SK-N-SH (cell line): ENCODE results near the gene SAMD14. TPM values are rescaled to one million over a fixed set of nuclear protein-coding genes. Genes with fewer than 3 reads are reported as not detected.

Source experiments
- CTCF ChIA-PET: fragments of 300-600, 350-600 bp; formaldehyde crosslinking; extraction: SDS; loops from one replicate; lab custom pipeline; 2021; lab: Yijun Ruan, JAX
- POLR2A ChIA-PET: fragments of 350-600 bp; sonication (Branson Sonifier 250); formaldehyde crosslinking; extraction: SDS; loops from one replicate; lab custom pipeline; 2020; ENCODE audit warnings: antibody characterized with exemption, inconsistent platforms; lab: Yijun Ruan, JAX
- DNase-seq: peaks from one replicate; pipeline ENCODE4 v3.0.0; 2012
- H2AFZ ChIP-seq: fragments of 200-600 bp; sonication (generic); 2 replicates; pipeline ENCODE4 v1.8.1; 2016; ENCODE audit warnings: antibody characterized with exemption, mild to moderate bottlenecking, low read depth
- H3F3A ChIP-seq: fragments of 200-600 bp; sonication (generic); replicated peaks from 2 replicates; pipeline ENCODE3; 2016; ENCODE audit warnings: antibody characterized with exemption, mild to moderate bottlenecking; ENCODE audit not compliant: insufficient read depth
- H3K27ac ChIP-seq, 2 experiments: fragments of 200-500 bp in 1 of 2; fragments of 200-600 bp in 1 of 2; sonication (Bioruptor generic) in 1 of 2; sonication (generic), shearing (Covaris generic) in 1 of 2; 2 replicates each; pipeline versions ENCODE4 v1.5.1 to v1.6.1; 2014 to 2016; ENCODE audit warnings: low read depth in 2 of 2, inconsistent platforms in 1 of 2, low read length in 1 of 2, mild to moderate bottlenecking in 1 of 2, mixed read lengths in 1 of 2
- H3K27me3 ChIP-seq: fragments of 200-600 bp; sonication (generic), shearing (Covaris generic); 2 replicates; pipeline ENCODE4 v1.6.1; 2016; ENCODE audit warnings: mixed run types; ENCODE audit not compliant: insufficient read depth
- H3K36me3 ChIP-seq, 2 experiments: fragments of 200-500 bp in 1 of 2; fragments of 200-600 bp in 1 of 2; sonication (Bioruptor generic) in 1 of 2; sonication (generic) in 1 of 2; replicated peaks in 1 of 2; 2 replicates each; pipeline versions ENCODE3 to v1.5.1; 2014 to 2016; ENCODE audit warnings: low read length in 1 of 2, mild to moderate bottlenecking in 1 of 2; ENCODE audit not compliant: insufficient read depth in 2 of 2, control insufficient read depth in 1 of 2
- H3K4me1 ChIP-seq, 2 experiments: fragments of 200-500 bp in 1 of 2; fragments of 200-600 bp in 1 of 2; sonication (Bioruptor generic) in 1 of 2; sonication (generic), shearing (Covaris generic) in 1 of 2; 2 replicates each; pipeline versions ENCODE4 v1.5.1 to v1.6.1; 2014 to 2016; ENCODE audit warnings: low read depth in 1 of 2, low read length in 1 of 2, mixed run types in 1 of 2; ENCODE audit not compliant: insufficient read depth in 2 of 2, control insufficient read depth in 1 of 2
- H3K4me2 ChIP-seq: fragments of 200-600 bp; sonication (generic), shearing (Covaris generic); 2 replicates; pipeline ENCODE4 v1.6.1; 2017; ENCODE audit warnings: mixed run types
- H3K4me3 ChIP-seq, 2 experiments: fragments of 200-500 bp in 1 of 2; fragments of 200-600 bp in 1 of 2; sonication (Bioruptor generic) in 1 of 2; sonication (generic), shearing (Covaris generic) in 1 of 2; 2 replicates each; pipeline versions ENCODE4 v1.5.1 to v1.8.1; 2014 to 2016; ENCODE audit warnings: low read depth in 2 of 2, inconsistent platforms in 1 of 2, low read length in 1 of 2, mild to moderate bottlenecking in 1 of 2, mixed read lengths in 1 of 2, moderate library complexity in 1 of 2
- H3K79me2 ChIP-seq: fragments of 200-600 bp; sonication (generic); 2 replicates; pipeline ENCODE4 v1.8.1; 2017; ENCODE audit warnings: mild to moderate bottlenecking; ENCODE audit not compliant: insufficient read depth
- H3K9ac ChIP-seq: fragments of 200-600 bp; sonication (generic); 2 replicates; pipeline ENCODE4 v1.6.1; 2017; ENCODE audit warnings: mixed run types
- H3K9me2 ChIP-seq: fragments of 200-600 bp; sonication (generic); 2 replicates; pipeline ENCODE4 v1.6.1; 2017; ENCODE audit warnings: mixed run types
- H3K9me3 ChIP-seq: fragments of 200-600 bp; sonication (generic); 2 replicates; pipeline ENCODE4 v1.6.1; 2017; ENCODE audit warnings: mixed run types, mild to moderate bottlenecking, moderate library complexity
- H4K20me1 ChIP-seq: fragments of 200-600 bp; sonication (generic); 2 replicates; pipeline ENCODE4 v1.6.1; 2017; ENCODE audit warnings: mild to moderate bottlenecking, mixed run types; ENCODE audit not compliant: insufficient read depth
- CTCF ChIP-seq: fragments of 200-600 bp; sonication (generic); IDR thresholded peaks from 2 replicates; pipeline ENCODE4 v1.6.1; 2017; ENCODE audit warnings: antibody characterized with exemption, mild to moderate bottlenecking, moderate library complexity
- FOSL2 ChIP-seq: IDR thresholded peaks from 2 replicates; pipeline ENCODE4 v1.4.0; 2012; ENCODE audit warnings: low read depth, mild to moderate bottlenecking, moderate library complexity, borderline replicate concordance
- FOXM1 ChIP-seq: IDR thresholded peaks from 2 replicates; pipeline ENCODE4 v1.4.0; 2012; ENCODE audit warnings: low read depth, mild to moderate bottlenecking
- JUND ChIP-seq: IDR thresholded peaks from 2 replicates; pipeline ENCODE4 v1.4.0; 2012
- MAX ChIP-seq: IDR thresholded peaks from 2 replicates; pipeline ENCODE4 v1.4.0; 2012; ENCODE audit warnings: low read depth
- MXI1 ChIP-seq: IDR thresholded peaks from 2 replicates; pipeline ENCODE4 v1.6.1; 2012; ENCODE audit warnings: mild to moderate bottlenecking, low read depth, low read length, improper control_type of control experiment
- NRF1 ChIP-seq: IDR thresholded peaks from 2 replicates; pipeline ENCODE4 v1.6.1; 2012; ENCODE audit warnings: low read depth, mild to moderate bottlenecking, low read length
- POLR2AphosphoS5 ChIP-seq: IDR thresholded peaks from 2 replicates; pipeline ENCODE4 v1.6.1; 2012; ENCODE audit warnings: low read depth, low read length
- RCOR1 ChIP-seq: fragments of 150-350 bp; IDR thresholded peaks from 2 replicates; pipeline ENCODE4 v1.6.1; 2017; ENCODE audit warnings: antibody characterized with exemption, low read length
- RXRA ChIP-seq: IDR thresholded peaks from 2 replicates; pipeline ENCODE4 v1.4.0; 2012; ENCODE audit warnings: low read depth, mild to moderate bottlenecking, borderline replicate concordance
- SMC3 ChIP-seq: IDR thresholded peaks from 2 replicates; pipeline ENCODE4 v1.6.1; 2012; ENCODE audit warnings: low read depth, low read length, improper control_type of control experiment
- TCF12 ChIP-seq: IDR thresholded peaks from 2 replicates; pipeline ENCODE4 v1.4.0; 2012
- TEAD4 ChIP-seq: IDR thresholded peaks from 2 replicates; pipeline ENCODE4 v1.4.0; 2012; ENCODE audit warnings: mild to moderate bottlenecking, borderline replicate concordance; ENCODE audit not compliant: insufficient read depth
- USF1 ChIP-seq: IDR thresholded peaks from 2 replicates; pipeline ENCODE4 v1.4.0; 2012; ENCODE audit warnings: low read depth, borderline replicate concordance
- YY1 ChIP-seq: IDR thresholded peaks from 2 replicates; pipeline ENCODE4 v1.4.0; 2012; ENCODE audit warnings: low read depth, mild to moderate bottlenecking
- WGBS: methylation state at CpG from one replicate; pipeline ENCODE4 v1.1.6; 2017; ENCODE audit warnings: low lambda C conversion rate; 5-methylcytosine and 5-hydroxymethylcytosine counted together
- polyA plus RNA-seq, 3 experiments: library from polyadenylated mRNA; depleted of rRNA; stranded (reverse); fragments of >200 nt; gene quantifications; 2 replicates each; pipeline ENCODE4 v1.2.3, GENCODE V29; 2012

Gene SAMD14
- polyA plus RNA-seq, 1 of the 3 experiments (the other 2 are of a cell fraction), result 3.4 TPM

GRCh38 chr17:50155115-50155819 lies 25.3 kb upstream of the SAMD14 start:
- Histone ChIP-seq H3K27ac (no peak overlapping the region), H3K4me3 (no peak overlapping the region), H3K27me3 (no peaks in the 10 kb centered on the region), H3K9me3 (no peaks in the 10 kb centered on the region), H3K36me3 (no peaks in the 10 kb centered on the region), H2AFZ (peak overlapping the region; percentile 44), H3K9me2 (no peaks in the 10 kb centered on the region), H3K4me1 (peaks cover 23 to 34% of the 10 kb centered on the region in 2 experiments; a peak in 3 of 4 replicates), H3K4me2 (peak overlapping the region; percentile 36; the same call in 1 of the 2 replicates), H3K9ac (no peak overlapping the region; the same call in 1 of the 2 replicates), H3F3A (peaks cover 29% of the 10 kb centered on the region), H3K79me2 (peaks cover 5% of the 10 kb centered on the region), H4K20me1 (no peaks in the 10 kb centered on the region)
- ChIA-PET POLR2A (no interaction called here), CTCF (interaction anchor here (1.4 to 12.8 kb wide), 6 partner anchors 9 to 61 kb away, joined by 5 to 169 read pairs (median 13); partner anchors contain the start of gene COL1A1)
- no peak for DNase-seq
- WGBS, result 85% methylated on average over 8 of the region's 8 CpGs
- TF ChIP-seq RXRA, result no peak
- no peak for TF ChIP-seq SMC3
- TF ChIP-seq TCF12, result no peak
- TF ChIP-seq YY1, result no peak
- no peak for TF ChIP-seq POLR2AphosphoS5
- TF ChIP-seq FOSL2, result no peak
- no peak for TF ChIP-seq JUND
- no peak for TF ChIP-seq USF1
- TF ChIP-seq RCOR1, result no peak
- TF ChIP-seq, all 33 proteins: peak for 0

- Histone ChIP-seq H3K36me3 (no peaks in the 10 kb centered on the region), H3K4me2 (peak overlapping the region; percentile 36; the same call in 1 of the 2 replicates), H3K79me2 (peaks cover 12% of the 10 kb centered on the region), H3F3A (peaks cover 24% of the 10 kb centered on the region), H3K27ac (peak overlapping the region in 1 of 2 experiments; percentile 63; a peak in 2 of 4 replicates), H3K27me3 (no peaks in the 10 kb centered on the region), H3K4me3 (no peak overlapping the region), H3K9ac (no peak overlapping the region), H3K9me2 (no peaks in the 10 kb centered on the region), H3K4me1 (peaks cover 23 to 34% of the 10 kb centered on the region in 2 experiments; a peak in 3 of 4 replicates), H3K9me3 (no peaks in the 10 kb centered on the region)
- ChIA-PET CTCF (interaction anchor here (1.3 to 12.8 kb wide), 7 partner anchors 9 to 60 kb away, joined by 4 to 169 read pairs (median 12); partner anchors contain the start of gene COL1A1), POLR2A (no interaction called here)
- TF ChIP-seq TEAD4 (no peak), JUND (no peak), FOXM1 (no peak), NRF1 (no peak), MAX (no peak), MXI1 (no peak), SMC3 (no peak), CTCF (no peak)
- TF ChIP-seq, all 33 proteins: peak for 0
- 82% methylated on average over 1 of the region's 1 CpG for WGBS
- no peak for DNase-seq
- Histone ChIP-seq H2AFZ (peak overlapping the region; percentile 44), H4K20me1 (no peaks in the 10 kb centered on the region; the same call in 1 of the 2 replicates)
Measured at GRCh38 chr17:50154604-50155003, 24.6 kb upstream of the SAMD14 start.
